Stimulated activated CD4-positive, alpha-beta T cell treated with anti-CD3 and anti-CD28 coated beads, TNF-alpha, amount 100 ng/mL, for 4 hours (primary cell): ENCODE data around the gene HLA-DRA.
A peak's percentile ranks its signal among the peaks of the same experiment; 100 is the strongest.

Experiments used
- DNase-seq, 3 experiments: peaks; one replicate each; pipeline ENCODE4 v3.0.0-alpha.2; 2020; ENCODE audit warnings: low read depth in 3 of 3

The HLA-DRA gene

GRCh38 chr6:32439602-32440214, at the start of gene HLA-DRA:
TSS of gene HLA-DRA (plus strand) at chr6:32439887. CDS start at chr6:32439951, 64 bp downstream.
- peak in 2 of 3 experiments; percentile 2 to 8 for DNase-seq

- DNase-seq = no peak
Measured at GRCh38 chr6:32391505-32391904, 48.2 kb upstream of the HLA-DRA start.

GRCh38 chr6:32393665-32394420, 45.8 kb upstream of the HLA-DRA start:
- DNase-seq = no peak

GRCh38 chr6:32396028-32396427, 43.7 kb upstream of the HLA-DRA start:
- no peak for DNase-seq

GRCh38 chr6:32397252-32397920, 42.3 kb upstream of the HLA-DRA start:
- no peak for DNase-seq

GRCh38 chr6:32401284-32401963, 38.3 kb upstream of the HLA-DRA start:
- no peak for DNase-seq

- DNase-seq = no peak
Measured at GRCh38 chr6:32402812-32403211, 36.9 kb upstream of the HLA-DRA start.

- no peak for DNase-seq
Measured at GRCh38 chr6:32405656-32406055, 34.0 kb upstream of the HLA-DRA start.

- no peak for DNase-seq
Measured at GRCh38 chr6:32406197-32406596, 33.5 kb upstream of the HLA-DRA start.

GRCh38 chr6:32406857-32407256, 32.8 kb upstream of the HLA-DRA start, which contains the start of gene BTNL2:
TSS of gene BTNL2 (minus strand) at chr6:32407181. CDS start at chr6:32407123, 58 bp downstream.
- no peak for DNase-seq

GRCh38 chr6:32410906-32411305, 28.8 kb upstream of the HLA-DRA start:
- DNase-seq = no peak

GRCh38 chr6:32411566-32412327, 27.9 kb upstream of the HLA-DRA start:
- DNase-seq = no peak

GRCh38 chr6:32413427-32414047, 26.1 kb upstream of the HLA-DRA start:
- peak; percentile 69 to 81 (median 74) for DNase-seq

GRCh38 chr6:32415521-32416019, 24.1 kb upstream of the HLA-DRA start:
- peak; percentile 55 to 66 (median 60) for DNase-seq

GRCh38 chr6:32416036-32416435, 23.7 kb upstream of the HLA-DRA start:
- no peak for DNase-seq

- no peak for DNase-seq
Measured at GRCh38 chr6:32424589-32425300, 14.9 kb upstream of the HLA-DRA start.

GRCh38 chr6:32426338-32426737, 13.3 kb upstream of the HLA-DRA start:
- no peak for DNase-seq

- no peak for DNase-seq
Measured at GRCh38 chr6:32427218-32427617, 12.5 kb upstream of the HLA-DRA start.

- DNase-seq = no peak
Measured at GRCh38 chr6:32427934-32428474, 11.7 kb upstream of the HLA-DRA start.

- DNase-seq = no peak
Measured at GRCh38 chr6:32430179-32430578, 9.5 kb upstream of the HLA-DRA start.
